H1 (cell line): ENCODE data around the gene CDC5L.

ENCODE experiments used
- CREB1 ChIP-seq: IDR thresholded peaks from 2 replicates; pipeline ENCODE4 v1.6.1; 2012; ENCODE audit warnings: inconsistent platforms
- KDM5A ChIP-seq: fragments of 200-600 bp; IDR thresholded peaks from 2 replicates; pipeline ENCODE4 v1.7.1; 2012; ENCODE audit warnings: mild to moderate bottlenecking, low read length, inconsistent platforms, mixed read lengths
- MAFK ChIP-seq: IDR thresholded peaks from 2 replicates; pipeline ENCODE4 v1.6.1; 2012; ENCODE audit warnings: low read depth, mild to moderate bottlenecking, improper control_type of control experiment, low read length
- POLR2A ChIP-seq, 2 experiments: IDR thresholded peaks; 1 replicate in 1 of 2; 2 replicates in 1 of 2; pipeline ENCODE4 v1.6.1; 2011; ENCODE audit warnings: low read depth in 2 of 2, low read length in 2 of 2, mild to moderate bottlenecking in 2 of 2; ENCODE audit errors: control extremely low read depth in 1 of 2
- RAD21 ChIP-seq, 2 experiments: IDR thresholded peaks in 1 of 2; conservative IDR thresholded peaks in 1 of 2; 2 replicates each; pipeline ENCODE4 v1.6.1; 2011; ENCODE audit warnings: low read depth in 2 of 2, low read length in 2 of 2, improper control_type of control experiment in 1 of 2, inconsistent platforms in 1 of 2, mild to moderate bottlenecking in 1 of 2, moderate library complexity in 1 of 2
- RFX5 ChIP-seq: IDR thresholded peaks from 2 replicates; pipeline ENCODE4 v1.6.1; 2011; ENCODE audit warnings: low read depth, low read length, improper control_type of control experiment, borderline replicate concordance
- SIX5 ChIP-seq: IDR thresholded peaks from 2 replicates; pipeline ENCODE4 v1.6.1; 2011; ENCODE audit warnings: mild to moderate bottlenecking, low read depth, low read length
- SRF ChIP-seq: IDR thresholded peaks from 2 replicates; pipeline ENCODE4 v1.6.1; 2011; ENCODE audit warnings: mild to moderate bottlenecking, low read depth, low read length, moderate library complexity
- YY1 ChIP-seq: IDR thresholded peaks from 2 replicates; pipeline ENCODE4 v1.6.1; 2011; ENCODE audit warnings: low read depth, mild to moderate bottlenecking, low read length
- TF ChIP-seq, protein P1 (sequence below), 3 experiments: IDR thresholded peaks; 1 replicate in 2 of 3; 2 replicates in 1 of 3; pipeline versions ENCODE4 v1.5.1 to v1.6.1; 2011; ENCODE audit warnings: low read length in 3 of 3, mild to moderate bottlenecking in 3 of 3, inconsistent platforms in 2 of 3, low read depth in 1 of 3, moderate library complexity in 1 of 3; ENCODE audit not compliant: insufficient read depth in 1 of 3; ENCODE audit errors: control extremely low read depth in 1 of 3

DNA sequence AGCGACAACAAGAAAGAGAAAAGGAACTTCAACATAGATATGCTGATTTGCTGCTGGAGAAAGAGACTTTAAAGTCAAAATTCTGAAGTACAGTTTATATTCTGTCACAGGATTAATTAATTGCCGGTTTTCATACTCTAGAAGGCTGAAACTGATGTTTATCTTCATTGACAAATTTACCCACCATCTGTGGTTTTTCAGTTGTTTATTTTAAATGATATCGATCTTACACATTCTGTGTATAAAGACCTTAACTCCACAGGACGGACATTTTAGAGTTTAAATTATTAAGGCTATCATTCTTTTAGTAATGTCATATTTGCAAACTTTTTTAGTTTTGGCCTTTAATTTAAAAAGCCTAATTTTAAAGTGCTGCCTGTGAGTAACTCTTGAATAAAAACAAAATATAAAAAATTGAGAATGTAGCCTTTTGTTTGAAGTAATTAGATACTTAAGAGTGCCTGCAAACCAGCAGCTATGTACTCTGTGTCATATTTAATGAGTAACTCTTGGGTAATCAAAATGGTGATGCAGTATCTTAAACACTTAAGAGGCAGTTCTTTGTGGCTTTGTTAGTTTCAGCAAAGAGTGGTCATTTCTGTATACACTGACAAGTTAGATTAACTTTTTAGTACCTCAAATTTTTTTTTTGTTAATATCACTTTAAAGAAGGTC, 59.3 kb downstream of the CDC5L start:
- TF ChIP-seq, protein P1, sequence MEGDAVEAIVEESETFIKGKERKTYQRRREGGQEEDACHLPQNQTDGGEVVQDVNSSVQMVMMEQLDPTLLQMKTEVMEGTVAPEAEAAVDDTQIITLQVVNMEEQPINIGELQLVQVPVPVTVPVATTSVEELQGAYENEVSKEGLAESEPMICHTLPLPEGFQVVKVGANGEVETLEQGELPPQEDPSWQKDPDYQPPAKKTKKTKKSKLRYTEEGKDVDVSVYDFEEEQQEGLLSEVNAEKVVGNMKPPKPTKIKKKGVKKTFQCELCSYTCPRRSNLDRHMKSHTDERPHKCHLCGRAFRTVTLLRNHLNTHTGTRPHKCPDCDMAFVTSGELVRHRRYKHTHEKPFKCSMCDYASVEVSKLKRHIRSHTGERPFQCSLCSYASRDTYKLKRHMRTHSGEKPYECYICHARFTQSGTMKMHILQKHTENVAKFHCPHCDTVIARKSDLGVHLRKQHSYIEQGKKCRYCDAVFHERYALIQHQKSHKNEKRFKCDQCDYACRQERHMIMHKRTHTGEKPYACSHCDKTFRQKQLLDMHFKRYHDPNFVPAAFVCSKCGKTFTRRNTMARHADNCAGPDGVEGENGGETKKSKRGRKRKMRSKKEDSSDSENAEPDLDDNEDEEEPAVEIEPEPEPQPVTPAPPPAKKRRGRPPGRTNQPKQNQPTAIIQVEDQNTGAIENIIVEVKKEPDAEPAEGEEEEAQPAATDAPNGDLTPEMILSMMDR (IDR thresholded peaks at IDR 0.05; ENCODE audit: control extremely low read depth in 1 of 3, insufficient read depth in 1 of 3, low read depth in 1 of 3, low read length in 3 of 3) = no peak
- TF ChIP-seq KDM5A (no peak), POLR2A (IDR thresholded peaks at IDR 0.05; ENCODE audit: control extremely low read depth in 1 of 2, low read depth in 2 of 2, low read length in 2 of 2) (no peak), CREB1 (no peak), SIX5 (no peak), MAFK (no peak), RAD21 (IDR thresholded peaks at IDR 0.05 in 1 of 2, conservative IDR thresholded peaks at IDR 0.05 in 1 of 2; ENCODE audit: low read depth in 2 of 2, low read length in 2 of 2) (no peak), RFX5 (no peak), SRF (no peak), YY1 (no peak)
